NCI-H2107 treated with DMSO at 0.1 percent for 48 hours (cell line): ENCODE measurements around the gene SLC35E2B.

ENCODE experiments used
- DNase-seq: peaks from one replicate; lab custom pipeline; 2025; ENCODE audit not compliant: unreplicated experiment; lab: John Stamatoyannopoulos, UW

SLC35E2B gene

DNA sequence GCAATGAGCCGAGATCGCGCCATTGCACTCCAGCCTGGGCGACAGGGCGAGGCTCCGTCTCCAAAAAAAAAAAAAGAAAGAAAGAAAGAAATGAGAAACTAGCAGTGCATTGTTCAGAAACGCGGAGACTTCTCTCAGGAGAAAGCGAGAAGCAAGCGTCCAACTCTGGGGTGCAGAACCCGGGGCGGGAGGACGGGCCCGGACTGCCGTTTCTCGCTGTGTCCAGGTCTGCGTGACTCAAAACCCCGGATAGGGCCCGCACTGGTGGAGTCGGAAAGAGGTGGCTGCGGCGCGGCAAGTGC is 77.7 kb downstream of the SLC35E2B start:
- DNase-seq, result no peak

GRCh38 chr1:1614204-1614953 is 78.2 kb downstream of the SLC35E2B start:
- DNase-seq, result no peak

DNA sequence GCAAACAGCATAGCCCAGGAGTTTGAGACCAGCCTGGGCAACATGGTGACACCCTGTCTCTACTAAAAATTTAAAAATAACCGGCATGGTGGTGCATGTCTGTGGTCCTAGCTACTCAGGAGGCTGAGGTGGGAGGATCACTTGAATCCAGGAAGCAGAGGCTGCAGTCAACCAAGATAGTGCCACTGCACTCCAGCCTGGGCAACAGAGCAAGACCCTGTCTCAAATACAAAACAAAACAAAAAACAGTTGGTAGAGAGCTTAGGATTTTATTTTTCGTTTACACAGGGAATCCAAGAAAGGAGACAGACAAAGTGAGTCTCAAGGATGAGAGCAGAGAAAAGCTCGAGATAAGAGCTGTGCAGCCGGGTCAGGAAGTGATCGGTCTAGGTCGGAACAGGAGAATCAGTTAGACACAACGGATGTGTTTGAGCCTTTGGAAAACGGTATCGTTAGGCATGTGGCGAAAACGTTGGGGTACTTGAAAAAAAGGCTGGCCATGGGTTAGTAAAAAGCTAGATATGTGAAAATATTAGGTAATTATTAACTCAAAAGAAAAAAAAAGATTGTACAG is 79.0 kb downstream of the SLC35E2B start:
- DNase-seq, result no peak

GRCh38 chr1:1612104-1612400 is 80.5 kb downstream of the SLC35E2B start:
- DNase-seq, result no peak

- DNase-seq, result no peak
These were observed 81.8 kb downstream of the SLC35E2B start for GRCh38 chr1:1610796-1611195.

DNA sequence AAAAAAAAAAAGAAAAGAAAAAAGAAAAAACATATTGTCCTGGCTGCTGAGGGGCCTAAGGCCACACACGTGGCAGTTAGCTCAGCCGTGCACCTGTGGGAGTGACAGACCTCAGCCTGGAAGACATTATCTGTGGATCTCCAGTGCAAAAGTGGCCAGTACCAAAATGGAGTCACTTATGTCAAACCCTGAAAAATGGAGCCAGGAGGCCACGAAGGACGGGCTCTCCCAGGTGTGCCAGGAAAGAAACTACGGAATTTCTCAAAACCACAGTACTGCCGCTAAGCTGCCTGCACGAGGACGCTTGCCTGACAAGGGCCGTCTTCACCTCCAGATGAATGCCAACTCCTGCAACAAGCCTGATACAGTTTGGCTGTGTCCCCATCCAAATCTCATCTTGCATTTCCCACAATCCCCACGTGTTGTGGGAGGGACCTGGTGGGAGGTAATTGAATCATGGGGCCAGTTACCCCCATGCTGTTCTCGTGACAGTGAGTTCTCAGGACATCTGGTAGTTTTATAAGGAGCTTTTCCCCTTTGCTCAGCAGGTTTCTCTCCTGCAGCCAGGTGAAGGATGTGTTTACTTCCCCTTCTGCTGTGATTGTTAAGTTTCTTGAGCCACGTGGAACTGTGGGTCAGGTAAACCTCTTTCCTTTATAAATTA is 82.6 kb downstream of the SLC35E2B start:
- DNase-seq, result no peak
